IMR-90 (cell line): ENCODE data around the gene PHEX. TPM values are rescaled to one million over a fixed set of nuclear protein-coding genes. Genes with fewer than 3 reads are reported as not detected.

Experiments
- ATAC-seq: fragments of 200-7000 bp; cut with Tn5 transposase; 2 replicates; pipeline ENCODE4 v1.9.1; 2020; ENCODE audit warnings: low read depth, mild to moderate bottlenecking, moderate library complexity
- BruUV-seq: library from RNA; stranded (reverse); fragments of 400-500 nt; replicated peaks from 2 replicates; lab custom pipeline; 2021; lab: Mats Ljungman, UMichigan
- CTCF ChIA-PET: fragments of 300-600 bp; formaldehyde crosslinking; extraction: SDS; loops from one replicate; lab custom pipeline; 2021; ENCODE audit warnings: antibody characterized with exemption; lab: Yijun Ruan, JAX
- POLR2A ChIA-PET: fragments of 300-600 bp; sonication (Branson Sonifier 250); formaldehyde crosslinking; loops from one replicate; lab custom pipeline; 2022; ENCODE audit warnings: antibody characterized with exemption; ENCODE audit not compliant: unreplicated experiment; lab: Charles Lee
- DNase-seq: peaks from one replicate; pipeline ENCODE4 v3.0.0; 2013
- H2AFZ ChIP-seq: replicated peaks from 2 replicates; pipeline ENCODE3; 2013; ENCODE audit warnings: low read length, mild to moderate bottlenecking; ENCODE audit not compliant: poor library complexity
- H2AK5ac ChIP-seq: 2 replicates; pipeline ENCODE4 v1.6.1; 2013; ENCODE audit warnings: low read depth, low read length, inconsistent platforms
- H2AK9ac ChIP-seq: replicated peaks from 2 replicates; pipeline ENCODE3; 2013; ENCODE audit warnings: mild to moderate bottlenecking, low read depth, low read length, moderate library complexity; ENCODE audit not compliant: poor library complexity
- H2BK120ac ChIP-seq: 2 replicates; pipeline ENCODE4 v1.6.1; 2013; ENCODE audit warnings: low read depth, low read length, inconsistent platforms
- H2BK15ac ChIP-seq: 3 replicates; pipeline ENCODE4 v1.6.1; 2013; ENCODE audit warnings: low read depth, low read length, inconsistent platforms
- H2BK20ac ChIP-seq: 2 replicates; pipeline ENCODE4 v1.6.1; 2013; ENCODE audit warnings: low read depth, mild to moderate bottlenecking, inconsistent platforms, low read length, moderate library complexity
- H2BK5ac ChIP-seq: 2 replicates; pipeline ENCODE4 v1.6.1; 2013; ENCODE audit warnings: mild to moderate bottlenecking, low read depth, low read length, inconsistent platforms; ENCODE audit not compliant: poor library complexity, severe bottlenecking
- H3K14ac ChIP-seq: replicated peaks from 2 replicates; pipeline ENCODE4 v1.6.1; 2013; ENCODE audit warnings: low read depth, low read length, inconsistent platforms
- H3K18ac ChIP-seq: 2 replicates; pipeline ENCODE4 v1.6.1; 2013; ENCODE audit warnings: low read depth, low read length, control low read depth
- H3K23ac ChIP-seq: 2 replicates; pipeline ENCODE4 v1.6.1; 2013; ENCODE audit warnings: low read depth, low read length, inconsistent platforms
- H3K27ac ChIP-seq: 2 replicates; pipeline ENCODE4 v1.5.1; 2013; ENCODE audit warnings: mild to moderate bottlenecking, control low read depth, low read length; ENCODE audit not compliant: insufficient read depth
- H3K27me3 ChIP-seq: 2 replicates; pipeline ENCODE4 v1.6.1; 2013; ENCODE audit warnings: low read length; ENCODE audit not compliant: control insufficient read depth, insufficient read depth
- H3K36me3 ChIP-seq: 2 replicates; pipeline ENCODE4 v1.6.1; 2013; ENCODE audit warnings: low read length, mixed read lengths; ENCODE audit not compliant: control insufficient read depth, insufficient read depth
- H3K4ac ChIP-seq: 2 replicates; pipeline ENCODE4 v1.6.1; 2013; ENCODE audit warnings: low read depth, low read length, inconsistent platforms
- H3K4me1 ChIP-seq: 2 replicates; pipeline ENCODE4 v1.6.1; 2013; ENCODE audit warnings: low read length, mixed read lengths; ENCODE audit not compliant: control insufficient read depth, insufficient read depth
- H3K4me2 ChIP-seq: 2 replicates; pipeline ENCODE4 v1.6.1; 2013; ENCODE audit warnings: low read depth, mild to moderate bottlenecking, control low read depth, low read length, moderate library complexity
- H3K4me3 ChIP-seq: 2 replicates; pipeline ENCODE4 v1.5.1; 2013; ENCODE audit warnings: low read depth, mild to moderate bottlenecking, control low read depth, low read length, moderate library complexity; ENCODE audit not compliant: insufficient read depth
- H3K56ac ChIP-seq: 2 replicates; pipeline ENCODE4 v1.6.1; 2013; ENCODE audit warnings: low read length, inconsistent platforms; ENCODE audit not compliant: insufficient read depth; ENCODE audit errors: extremely low read depth
- H3K79me1 ChIP-seq, 2 experiments: 2 replicates each; pipeline ENCODE4 v1.6.1; 2013; ENCODE audit warnings: low read length in 2 of 2, inconsistent platforms in 1 of 2, low read depth in 1 of 2
- H3K9ac ChIP-seq: 2 replicates; pipeline ENCODE4 v1.6.1; 2013; ENCODE audit warnings: low read depth, low read length, control low read depth
- H3K9me1 ChIP-seq: 2 replicates; pipeline ENCODE4 v1.6.1; 2013; ENCODE audit warnings: low read length, inconsistent platforms; ENCODE audit not compliant: insufficient read depth
- H3K9me3 ChIP-seq: 2 replicates; pipeline ENCODE4 v1.6.1; 2013; ENCODE audit warnings: low read length; ENCODE audit not compliant: control insufficient read depth, insufficient read depth
- H4K20me1 ChIP-seq: 2 replicates; pipeline ENCODE4 v1.6.1; 2013; ENCODE audit warnings: low read length, inconsistent platforms; ENCODE audit not compliant: insufficient read depth
- H4K5ac ChIP-seq: 2 replicates; pipeline ENCODE4 v1.6.1; 2013; ENCODE audit warnings: mild to moderate bottlenecking, low read depth, low read length, control low read depth
- H4K8ac ChIP-seq, 2 experiments: 2 replicates each; pipeline ENCODE4 v1.6.1; 2013; ENCODE audit warnings: low read depth in 2 of 2, low read length in 2 of 2, control low read depth in 1 of 2, inconsistent platforms in 1 of 2
- H4K91ac ChIP-seq: 2 replicates; pipeline ENCODE4 v1.6.1; 2013; ENCODE audit warnings: low read depth, low read length, inconsistent platforms; ENCODE audit not compliant: insufficient read depth
- CHD1 ChIP-seq: IDR thresholded peaks from 2 replicates; pipeline ENCODE4 v1.6.1; 2012; ENCODE audit warnings: low read depth, low read length, improper control_type of control experiment
- ELK1 ChIP-seq: fragments of 150-350 bp; IDR thresholded peaks from 2 replicates; pipeline ENCODE4 v1.6.1; 2016; ENCODE audit warnings: low read depth, mild to moderate bottlenecking, low read length, moderate library complexity, borderline replicate concordance
- FOS ChIP-seq: fragments of 150-350 bp; IDR thresholded peaks from 2 replicates; pipeline ENCODE4 v1.6.1; 2016; ENCODE audit warnings: low read depth, low read length
- RCOR1 ChIP-seq: IDR thresholded peaks from 2 replicates; pipeline ENCODE4 v1.6.1; 2012; ENCODE audit warnings: mild to moderate bottlenecking, low read length, improper control_type of control experiment; ENCODE audit not compliant: insufficient replicate concordance
- RFX5 ChIP-seq: IDR thresholded peaks from 2 replicates; pipeline ENCODE4 v1.8.0; 2012; ENCODE audit warnings: low read depth, mild to moderate bottlenecking, low read length, moderate library complexity
- WGBS, 2 experiments: methylation state at CpG; one replicate each; pipeline versions ENCODE4 v1.1.5 to v1.1.7; 2013; ENCODE audit warnings: missing lambda C conversion rate in 2 of 2; ENCODE audit not compliant: insufficient read length in 1 of 2; ENCODE audit errors: extremely low coverage in 2 of 2; 5-methylcytosine and 5-hydroxymethylcytosine counted together
- dilution Hi-C: fragments of 300-500 bp; cut with HindIII; formaldehyde crosslinking; loops from one replicate; pipeline ENCODE4 v1.14.3; 2018; ENCODE audit warnings: low sequenced_read_pairs; ENCODE audit not compliant: unreplicated experiment
- in situ Hi-C: fragments of 300-500 bp; cut with MboI; formaldehyde crosslinking; loops from 3 replicates; pipeline ENCODE4 v1.14.3; 2019; ENCODE audit warnings: low sequenced_read_pairs, inconsistent platforms, mixed read lengths
- intact Hi-C: fragments of 100-400 bp; cut with micrococcal nuclease; formaldehyde crosslinking; loops from 2 replicates; pipeline ENCODE4 v1.10.0; 2022
- polyA plus RNA-seq, 3 experiments: library from polyadenylated mRNA; depleted of rRNA; stranded (reverse); fragments of >200 nt; gene quantifications; 2 replicates each; pipeline ENCODE4 v1.2.3, GENCODE V29; 2012; ENCODE audit warnings: low replicate concordance in 1 of 3
- total RNA-seq: library from RNA; depleted of rRNA; stranded (reverse); fragments of >200 nt; gene quantifications from 2 replicates; pipeline ENCODE4 v1.2.3, GENCODE V29; 2012

PHEX gene
- total and polyA plus RNA-seq, 2 of the 4 experiments (the other 2 are of a cell fraction), result 0.10 to 0.18 TPM

GRCh38 chrX:22237479-22237878 lies 205.4 kb downstream of the PHEX start:
- Histone ChIP-seq H3K4me2 (no peak overlapping the region), H4K20me1 (no peaks in the 10 kb centered on the region), H3K27ac (no peak overlapping the region), H3K79me1 (no peaks in the 10 kb centered on the region), H3K56ac (no peak overlapping the region), H3K4me1 (no peaks in the 10 kb centered on the region), H3K9me3 (no peaks in the 10 kb centered on the region), H2BK5ac (no peak overlapping the region), H2BK15ac (no peak overlapping the region), H3K14ac (no peak overlapping the region), H4K5ac (no peak overlapping the region), H3K27me3 (no peaks in the 10 kb centered on the region), H3K23ac (no peak overlapping the region), H3K9ac (no peak overlapping the region), H4K8ac (no peak overlapping the region), H3K4ac (no peak overlapping the region), H3K18ac (no peak overlapping the region), H3K9me1 (no peaks in the 10 kb centered on the region), H3K4me3 (no peak overlapping the region), H2AFZ (no peak overlapping the region), H2AK9ac (no peak overlapping the region), H2AK5ac (no peak overlapping the region), H3K36me3 (no peaks in the 10 kb centered on the region), H2BK120ac (no peak overlapping the region), H2BK20ac (no peak overlapping the region), H4K91ac (no peak overlapping the region)
- ATAC-seq, result no peak
- CTCF ChIA-PET, result no interaction called here
- POLR2A ChIA-PET, result no interaction called here
- TF ChIP-seq FOS (no peak), RFX5 (no peak), RCOR1 (no peak), CHD1 (no peak), ELK1 (no peak)
- BruUV-seq, result no TSS peak
- in situ Hi-C loops (no loop called here), dilution Hi-C loops (no loop called here), intact Hi-C loops (no loop called here)
- DNase-seq, result peak; percentile 20
- no CpG with 5 or more reads among the region's 2 CpGs for WGBS, 2 experiments
